GM21447 (cell line): ENCODE data around the gene RBMX.

Source experiments
- ATAC-seq: cut with Tn5 transposase; IDR thresholded peaks from one replicate; pipeline ENCODE4 v1.9.1; 2021; ENCODE audit not compliant: unreplicated experiment

RBMX gene

GRCh38 chrX:136849395-136849794, 31.1 kb downstream of the RBMX start:
- no peak for ATAC-seq

- ATAC-seq = no peak
Observed at GRCh38 chrX:136847874-136848273, 32.7 kb downstream of the RBMX start.

- ATAC-seq = no peak
Observed at GRCh38 chrX:136839196-136839595, 41.3 kb downstream of the RBMX start.

GRCh38 chrX:136835761-136836160, 44.8 kb downstream of the RBMX start:
- no peak for ATAC-seq

- ATAC-seq = no peak
Observed at GRCh38 chrX:136829413-136829812, 51.1 kb downstream of the RBMX start.

- ATAC-seq = no peak
Observed at GRCh38 chrX:136828830-136829229, 51.7 kb downstream of the RBMX start.

GRCh38 chrX:136827026-136827425, 53.5 kb downstream of the RBMX start:
- ATAC-seq = no peak

- ATAC-seq = no peak
Observed at GRCh38 chrX:136825771-136826170, 54.8 kb downstream of the RBMX start.
